Gastrocnemius medialis (tissue), 4 donors: ENCODE results near the gene PHF14.

Experiments
- POLR2A ChIP-seq, 2 donors: fragments of 450-650 bp; IDR thresholded peaks; one replicate each; pipeline ENCODE4 v1.6.1; 2017; ENCODE audit warnings: antibody characterized with exemption in 2 of 2, mild to moderate bottlenecking in 2 of 2, moderate library complexity in 2 of 2
- TF ChIP-seq, protein P1 (sequence below), 5 experiments: fragments of 450-650 bp in 3 of 5; fragments of 200-600 bp in 2 of 5; sonication (generic) in 2 of 5; IDR thresholded peaks in 4 of 5; conservative IDR thresholded peaks in 1 of 5; 1 replicate in 4 of 5; 2 replicates in 1 of 5; pipeline ENCODE4 v1.5.1; 2016 to 2019; ENCODE audit warnings: antibody characterized with exemption in 5 of 5, mild to moderate bottlenecking in 3 of 5, moderate library complexity in 3 of 5

DNA sequence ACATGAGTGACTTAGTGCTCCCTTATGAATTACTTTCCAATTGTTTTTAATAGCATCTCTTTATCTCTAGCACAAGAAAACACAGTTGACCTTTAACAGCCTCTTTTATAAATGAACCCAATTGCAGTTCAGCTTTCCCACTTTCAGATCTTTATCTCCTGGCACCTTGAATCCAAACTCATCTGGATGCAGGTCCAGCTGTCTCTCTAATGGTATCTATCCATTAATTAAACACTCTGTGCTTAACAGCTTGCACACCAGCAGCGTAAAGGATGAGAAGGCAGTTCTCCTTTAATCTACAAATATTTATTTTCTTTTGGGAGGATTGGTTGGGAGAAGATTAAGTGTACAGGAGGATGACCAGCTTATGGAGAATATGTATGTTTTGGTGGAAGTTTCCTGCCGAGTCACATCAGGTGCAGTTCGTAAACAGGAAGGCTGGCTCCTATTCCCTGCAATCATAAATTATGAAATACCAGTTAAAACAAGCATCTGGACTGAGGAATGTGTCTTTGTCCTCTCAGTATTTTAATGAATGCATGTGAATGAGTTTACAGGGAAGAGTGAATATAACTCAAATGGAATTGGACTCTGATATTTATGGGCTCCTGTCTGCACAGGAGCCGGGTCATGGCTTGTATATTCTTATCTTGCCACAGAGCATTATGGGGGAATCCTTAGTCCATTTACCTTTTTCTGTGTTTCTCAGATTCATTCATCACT lies 232.7 kb downstream of the PHF14 start:
- TF ChIP-seq, protein P1, sequence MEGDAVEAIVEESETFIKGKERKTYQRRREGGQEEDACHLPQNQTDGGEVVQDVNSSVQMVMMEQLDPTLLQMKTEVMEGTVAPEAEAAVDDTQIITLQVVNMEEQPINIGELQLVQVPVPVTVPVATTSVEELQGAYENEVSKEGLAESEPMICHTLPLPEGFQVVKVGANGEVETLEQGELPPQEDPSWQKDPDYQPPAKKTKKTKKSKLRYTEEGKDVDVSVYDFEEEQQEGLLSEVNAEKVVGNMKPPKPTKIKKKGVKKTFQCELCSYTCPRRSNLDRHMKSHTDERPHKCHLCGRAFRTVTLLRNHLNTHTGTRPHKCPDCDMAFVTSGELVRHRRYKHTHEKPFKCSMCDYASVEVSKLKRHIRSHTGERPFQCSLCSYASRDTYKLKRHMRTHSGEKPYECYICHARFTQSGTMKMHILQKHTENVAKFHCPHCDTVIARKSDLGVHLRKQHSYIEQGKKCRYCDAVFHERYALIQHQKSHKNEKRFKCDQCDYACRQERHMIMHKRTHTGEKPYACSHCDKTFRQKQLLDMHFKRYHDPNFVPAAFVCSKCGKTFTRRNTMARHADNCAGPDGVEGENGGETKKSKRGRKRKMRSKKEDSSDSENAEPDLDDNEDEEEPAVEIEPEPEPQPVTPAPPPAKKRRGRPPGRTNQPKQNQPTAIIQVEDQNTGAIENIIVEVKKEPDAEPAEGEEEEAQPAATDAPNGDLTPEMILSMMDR (IDR thresholded peaks at IDR 0.05 in 4 of 5, conservative IDR thresholded peaks at IDR 0.05 in 1 of 5) = no peak
- TF ChIP-seq POLR2A (IDR thresholded peaks at IDR 0.05) = no peak
